Breast epithelium (tissue), 3 donors: ENCODE results near the gene SLAMF1.

Experiments used
- CTCF ChIP-seq, 3 donors: fragments of 450-650 bp; IDR thresholded peaks; one replicate each; pipeline ENCODE4 v1.5.1; 2016 to 2017; ENCODE audit warnings: antibody characterized with exemption in 3 of 3, mild to moderate bottlenecking in 3 of 3, moderate library complexity in 3 of 3
- POLR2AphosphoS5 ChIP-seq, 3 donors: sonication (generic); formaldehyde crosslinking; IDR thresholded peaks; one replicate each; pipeline ENCODE4 v1.6.1; 2017; ENCODE audit warnings: antibody characterized with exemption in 3 of 3

GRCh38 chr1:160675641-160676410, 29.0 kb upstream of the SLAMF1 start:
- TF ChIP-seq CTCF (IDR thresholded peaks at IDR 0.05) = peak in 2 of 3 donors; percentile 31 to 49
- TF ChIP-seq POLR2AphosphoS5 (IDR thresholded peaks at IDR 0.05) = no peak
